NT2/D1 (cell line): ENCODE data around the gene C5orf46.

Experiments used
- SUZ12 ChIP-seq: IDR thresholded peaks from 2 replicates; pipeline ENCODE4 v1.6.1; 2011; ENCODE audit not compliant: insufficient read length, insufficient read depth; ENCODE audit errors: extremely low read depth
- YY1 ChIP-seq: IDR thresholded peaks from 2 replicates; pipeline ENCODE4 v1.6.1; 2011; ENCODE audit not compliant: insufficient read length, insufficient read depth
- ZNF274 ChIP-seq: IDR thresholded peaks from 2 replicates; pipeline ENCODE4 v1.6.1; 2011; ENCODE audit warnings: mild to moderate bottlenecking, low read depth, low read length

- no peak for TF ChIP-seq SUZ12
- TF ChIP-seq ZNF274: no peak
- TF ChIP-seq YY1: no peak
Observed at GRCh38 chr5:147920420-147921030, 14.2 kb upstream of the C5orf46 start.
